GM12878 (cell line): ENCODE measurements around the gene ZFP64. TPM values are rescaled to one million over a fixed set of nuclear protein-coding genes. Genes with fewer than 3 reads are reported as not detected.

Experiments used
- ATAC-seq: fragments of 200-7000 bp; cut with Tn5 transposase; 3 replicates; pipeline ENCODE4 v1.9.1; 2020; ENCODE audit warnings: mild to moderate bottlenecking, moderate library complexity
- BruUV-seq: library from RNA; stranded (reverse); fragments of 400-500 nt; replicated peaks from 2 replicates; lab custom pipeline; 2021; lab: Mats Ljungman, UMichigan
- CTCF ChIA-PET: fragments of 300-600 bp; sonication (Branson Sonifier 250); formaldehyde crosslinking; extraction: SDS; loops from one replicate; lab custom pipeline; 2021; ENCODE audit warnings: inconsistent platforms; lab: Yijun Ruan, JAX
- POLR2A ChIA-PET: fragments of 350-600 bp; formaldehyde crosslinking; extraction: SDS; loops from one replicate; lab custom pipeline; 2021; ENCODE audit warnings: inconsistent platforms; lab: Charles Lee
- RAD21 ChIA-PET: fragments of 300-600 bp; sonication (Branson Sonifier 250); formaldehyde crosslinking; loops from one replicate; lab custom pipeline; 2023; ENCODE audit warnings: antibody characterized with exemption; ENCODE audit not compliant: unreplicated experiment; lab: Charles Lee
- SMC1A ChIA-PET: fragments of 300-600 bp; sonication (Branson Sonifier 250); formaldehyde crosslinking; loops from one replicate; lab custom pipeline; 2023; ENCODE audit not compliant: unreplicated experiment, uncharacterized antibody; lab: Charles Lee
- DNase-seq: peaks from one replicate; pipeline ENCODE4 v3.0.0-alpha.2; 2011; ENCODE audit warnings: low read depth, low spot score
- FAIRE-seq: peaks from 3 replicates; lab custom pipeline; 2011; peaks lifted over from hg19 to GRCh38; lab: Jason Lieb, UNC
- H2AFZ ChIP-seq: 2 replicates; pipeline ENCODE4 v1.6.0; 2011; ENCODE audit warnings: low read depth, low read length, control low read depth; ENCODE audit not compliant: control insufficient read depth
- H3K27ac ChIP-seq: 2 replicates; pipeline ENCODE4 v1.5.1; 2011; ENCODE audit warnings: control low read depth; ENCODE audit not compliant: control insufficient read depth, insufficient read depth
- H3K27me3 ChIP-seq, 2 experiments: replicated peaks in 1 of 2; 2 replicates each; pipeline versions ENCODE4 v1.6.0 to v1.6.1; 2011; ENCODE audit warnings: low read length in 1 of 2; ENCODE audit not compliant: control insufficient read depth in 2 of 2, insufficient read depth in 2 of 2
- H3K36me3 ChIP-seq, 2 experiments: 2 replicates each; pipeline ENCODE4 v1.5.1; 2011; ENCODE audit warnings: low read length in 1 of 2; ENCODE audit not compliant: control insufficient read depth in 2 of 2, insufficient read depth in 2 of 2
- H3K4me1 ChIP-seq: 2 replicates; pipeline ENCODE4 v1.6.1; 2011; ENCODE audit warnings: mild to moderate bottlenecking, low read length, moderate library complexity, mixed read lengths; ENCODE audit not compliant: control insufficient read depth, insufficient read depth
- H3K4me2 ChIP-seq: 2 replicates; pipeline ENCODE4 v1.6.0; 2011; ENCODE audit warnings: control low read depth; ENCODE audit not compliant: control insufficient read depth, insufficient read depth
- H3K4me3 ChIP-seq: fragments of 200-600 bp; sonication (generic); 2 replicates; pipeline ENCODE4 v1.5.1; 2016
- H3K79me2 ChIP-seq: 2 replicates; pipeline ENCODE4 v1.6.0; 2011; ENCODE audit warnings: low read length; ENCODE audit not compliant: control insufficient read depth, insufficient read depth
- H3K9ac ChIP-seq: 2 replicates; pipeline ENCODE4 v1.8.0; 2011; ENCODE audit warnings: low read length, control low read depth, mixed read lengths; ENCODE audit not compliant: control insufficient read depth, insufficient read depth
- H3K9me3 ChIP-seq: replicated peaks from 3 replicates; pipeline ENCODE4 v1.5.1; 2011; ENCODE audit warnings: mild to moderate bottlenecking, low read length; ENCODE audit not compliant: control insufficient read depth, insufficient read depth
- H4K20me1 ChIP-seq: 2 replicates; pipeline ENCODE4 v1.6.0; 2011; ENCODE audit not compliant: control insufficient read depth, insufficient read depth
- DPF2 ChIP-seq: fragments of 450-650 bp; IDR thresholded peaks from 2 replicates; pipeline ENCODE4 v1.6.1; 2017; ENCODE audit warnings: mild to moderate bottlenecking
- EED ChIP-seq: sonication (generic); IDR thresholded peaks from 2 replicates; pipeline ENCODE4 v1.6.1; 2016; ENCODE audit warnings: antibody characterized with exemption, low read depth
- IRF3 ChIP-seq: fragments of 450-650 bp; IDR thresholded peaks from 2 replicates; pipeline ENCODE4 v1.6.1; 2014; ENCODE audit warnings: mild to moderate bottlenecking
- MXI1 ChIP-seq: fragments of 150-350 bp; IDR thresholded peaks from 2 replicates; pipeline ENCODE4 v1.6.1; 2011; ENCODE audit warnings: low read depth, mild to moderate bottlenecking, inconsistent platforms, low read length, improper control_type of control experiment
- NR2F1 ChIP-seq: fragments of 450-650 bp; conservative IDR thresholded peaks from 2 replicates; pipeline ENCODE4 v1.6.1; 2017; ENCODE audit warnings: mild to moderate bottlenecking
- SP1 ChIP-seq: IDR thresholded peaks from one replicate; pipeline ENCODE4 v1.6.1; 2011; ENCODE audit warnings: low read depth, low read length
- STAT3 ChIP-seq: IDR thresholded peaks from 2 replicates; pipeline ENCODE4 v1.6.1; 2011; ENCODE audit warnings: low read depth, low read length, improper control_type of control experiment
- TBL1XR1 ChIP-seq: IDR thresholded peaks from 2 replicates; pipeline ENCODE4 v1.6.1; 2012; ENCODE audit warnings: low read depth, low read length, improper control_type of control experiment
- ZNF217 ChIP-seq: fragments of 450-650 bp; IDR thresholded peaks from 2 replicates; pipeline ENCODE4 v1.6.1; 2017; ENCODE audit warnings: antibody characterized with exemption, mild to moderate bottlenecking
- ZNF622 ChIP-seq: fragments of 450-650 bp; IDR thresholded peaks from 2 replicates; pipeline ENCODE4 v1.6.1; 2017; ENCODE audit warnings: mild to moderate bottlenecking, inconsistent platforms
- WGBS: methylation state at CpG from one replicate; pipeline ENCODE4 v1.1.6; 2016; ENCODE audit warnings: low lambda C conversion rate; ENCODE audit not compliant: insufficient replicate concordance, insufficient coverage; ENCODE audit errors: missing lambda C conversion rate; 5-methylcytosine and 5-hydroxymethylcytosine counted together
- in situ Hi-C: fragments of 300-500 bp; cut with MboI; formaldehyde crosslinking; loops from 9 replicates; pipeline ENCODE4 v1.14.3; 2018; ENCODE audit warnings: mixed read lengths
- intact Hi-C: fragments of 100-400 bp; cut with micrococcal nuclease; formaldehyde crosslinking; loops from one replicate; pipeline ENCODE4 v1.14.2; 2022; ENCODE audit not compliant: unreplicated experiment
- polyA plus RNA-seq, 11 experiments: library from polyadenylated mRNA; depleted of rRNA in 4 of 11; unstranded in 6 of 11; stranded (reverse) in 5 of 11; fragments of >200 nt; fragmentation: Nextera tagmentation in 4 of 11; fragmentation: Illumina TruSeq in 1 of 11; extraction: Ambion mirVana in 4 of 11; extraction: Trizol in 1 of 11; gene quantifications; 1 replicate in 1 of 11; 2 replicates in 10 of 11; pipeline versions ENCODE4 v1.2.1 to v1.2.3, GENCODE V29; 2011 to 2016; ENCODE audit warnings: inconsistent platforms in 2 of 11, missing spikeins in 2 of 11, low read depth in 1 of 11
- total RNA-seq, 4 experiments: library from RNA; depleted of rRNA in 3 of 4; stranded (reverse); fragments of >200 nt in 3 of 4; fragmentation: Illumina TruSeq in 1 of 4; extraction: Trizol in 1 of 4; gene quantifications; 2 replicates each; pipeline versions ENCODE4 v1.2.1 to v1.2.3, GENCODE V29; 2013 to 2021
- TF ChIP-seq, protein P1 (sequence below): IDR thresholded peaks from 2 replicates; pipeline ENCODE4 v1.6.1; 2012; ENCODE audit warnings: improper control_type of control experiment, low read depth, low read length; ENCODE audit not compliant: insufficient replicate concordance
- TF ChIP-seq, protein P2 (sequence below): fragments of 450-650 bp; IDR thresholded peaks from 2 replicates; pipeline ENCODE4 v1.6.1; 2017; ENCODE audit warnings: low read depth, mild to moderate bottlenecking, moderate library complexity

The ZFP64 gene
- total and polyA plus RNA-seq, 10 of the 15 experiments (the other 5 are each of a cell fraction or from before 2014, with no cell fraction given): 2.3 to 21.8 (median 11.8) TPM

DNA sequence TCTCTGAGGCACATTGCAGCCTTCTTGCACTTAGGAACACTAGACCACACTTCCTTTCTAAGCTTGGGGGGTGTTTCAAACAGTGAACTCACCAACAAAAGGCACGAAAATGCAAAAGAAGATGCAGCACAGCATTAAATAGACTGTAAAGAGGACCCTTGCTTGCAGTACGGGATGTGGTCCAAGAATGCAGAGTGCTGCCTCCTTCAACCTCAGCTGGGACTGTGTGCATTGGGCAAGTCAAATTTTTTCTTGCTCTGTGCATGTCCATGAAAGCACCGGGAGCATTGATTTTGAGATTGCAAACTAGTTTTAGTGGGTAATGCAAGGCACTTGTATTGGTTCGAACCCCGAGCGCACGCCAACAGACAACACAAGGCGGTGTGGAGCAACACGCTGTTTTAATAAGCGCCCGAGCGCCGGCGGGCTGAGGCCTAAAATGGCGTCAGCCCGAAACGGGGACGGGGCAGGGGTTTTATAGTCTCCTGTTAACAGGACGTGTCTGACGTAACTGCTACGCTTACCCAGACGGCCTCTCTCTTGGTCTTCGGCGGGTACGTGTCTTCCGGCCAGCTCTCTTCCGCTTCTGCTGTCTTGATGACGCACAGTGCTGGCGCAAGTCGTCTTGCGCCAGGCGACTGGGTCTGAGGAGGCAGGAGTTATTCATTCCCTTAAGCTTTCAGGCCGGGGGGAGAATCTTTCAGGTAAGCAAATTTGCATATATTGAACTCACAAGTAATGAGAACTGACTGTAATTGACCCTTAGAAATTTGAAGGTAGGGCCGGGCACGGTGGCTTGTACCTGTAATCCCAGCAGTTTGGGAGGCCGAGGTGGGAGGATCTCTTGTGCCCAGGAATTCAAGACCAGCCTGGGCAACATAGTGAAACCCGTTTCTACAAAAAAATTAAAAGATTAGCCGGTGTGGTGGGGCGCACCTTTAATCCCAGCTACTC, 18.7 kb upstream of the ZFP64 start:
- RAD21 ChIA-PET: interaction anchor here (0.9 kb wide), 1 partner anchor 15 kb away, joined by 4 read pairs; no protein-coding TSS in a partner anchor
- ATAC-seq: no peak
- WGBS: 83% methylated on average over 38 of the region's 39 CpGs
- POLR2A ChIA-PET: no interaction called here
- in situ Hi-C loops: no loop called here
- BruUV-seq: no TSS peak
- H3K27me3 ChIP-seq: no peaks in the 10 kb centered on the region
- H3K4me1 ChIP-seq: no peaks in the 10 kb centered on the region
- H4K20me1 ChIP-seq: no peaks in the 10 kb centered on the region
- no peak for DNase-seq
- no peak overlapping the region for H3K4me2 ChIP-seq
- no peaks in the 10 kb centered on the region for H3K79me2 ChIP-seq
- H3K9me3 ChIP-seq: no peaks in the 10 kb centered on the region; the same call in 1 of the 3 replicates
- no peak for FAIRE-seq
- no peak overlapping the region for H2AFZ ChIP-seq
- no peak overlapping the region for H3K9ac ChIP-seq
- TF ChIP-seq, protein P1, sequence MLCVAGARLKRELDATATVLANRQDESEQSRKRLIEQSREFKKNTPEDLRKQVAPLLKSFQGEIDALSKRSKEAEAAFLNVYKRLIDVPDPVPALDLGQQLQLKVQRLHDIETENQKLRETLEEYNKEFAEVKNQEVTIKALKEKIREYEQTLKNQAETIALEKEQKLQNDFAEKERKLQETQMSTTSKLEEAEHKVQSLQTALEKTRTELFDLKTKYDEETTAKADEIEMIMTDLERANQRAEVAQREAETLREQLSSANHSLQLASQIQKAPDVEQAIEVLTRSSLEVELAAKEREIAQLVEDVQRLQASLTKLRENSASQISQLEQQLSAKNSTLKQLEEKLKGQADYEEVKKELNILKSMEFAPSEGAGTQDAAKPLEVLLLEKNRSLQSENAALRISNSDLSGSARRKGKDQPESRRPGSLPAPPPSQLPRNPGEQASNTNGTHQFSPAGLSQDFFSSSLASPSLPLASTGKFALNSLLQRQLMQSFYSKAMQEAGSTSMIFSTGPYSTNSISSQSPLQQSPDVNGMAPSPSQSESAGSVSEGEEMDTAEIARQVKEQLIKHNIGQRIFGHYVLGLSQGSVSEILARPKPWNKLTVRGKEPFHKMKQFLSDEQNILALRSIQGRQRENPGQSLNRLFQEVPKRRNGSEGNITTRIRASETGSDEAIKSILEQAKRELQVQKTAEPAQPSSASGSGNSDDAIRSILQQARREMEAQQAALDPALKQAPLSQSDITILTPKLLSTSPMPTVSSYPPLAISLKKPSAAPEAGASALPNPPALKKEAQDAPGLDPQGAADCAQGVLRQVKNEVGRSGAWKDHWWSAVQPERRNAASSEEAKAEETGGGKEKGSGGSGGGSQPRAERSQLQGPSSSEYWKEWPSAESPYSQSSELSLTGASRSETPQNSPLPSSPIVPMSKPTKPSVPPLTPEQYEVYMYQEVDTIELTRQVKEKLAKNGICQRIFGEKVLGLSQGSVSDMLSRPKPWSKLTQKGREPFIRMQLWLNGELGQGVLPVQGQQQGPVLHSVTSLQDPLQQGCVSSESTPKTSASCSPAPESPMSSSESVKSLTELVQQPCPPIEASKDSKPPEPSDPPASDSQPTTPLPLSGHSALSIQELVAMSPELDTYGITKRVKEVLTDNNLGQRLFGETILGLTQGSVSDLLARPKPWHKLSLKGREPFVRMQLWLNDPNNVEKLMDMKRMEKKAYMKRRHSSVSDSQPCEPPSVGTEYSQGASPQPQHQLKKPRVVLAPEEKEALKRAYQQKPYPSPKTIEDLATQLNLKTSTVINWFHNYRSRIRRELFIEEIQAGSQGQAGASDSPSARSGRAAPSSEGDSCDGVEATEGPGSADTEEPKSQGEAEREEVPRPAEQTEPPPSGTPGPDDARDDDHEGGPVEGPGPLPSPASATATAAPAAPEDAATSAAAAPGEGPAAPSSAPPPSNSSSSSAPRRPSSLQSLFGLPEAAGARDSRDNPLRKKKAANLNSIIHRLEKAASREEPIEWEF: no peak
- no peak for TF ChIP-seq SP1
- no peak for TF ChIP-seq TBL1XR1
- TF ChIP-seq EED: no peak
- TF ChIP-seq NR2F1: no peak
- TF ChIP-seq ZNF622: no peak
- TF ChIP-seq STAT3: no peak
- TF ChIP-seq ZNF217: no peak
- TF ChIP-seq DPF2: no peak
- TF ChIP-seq, protein P2, sequence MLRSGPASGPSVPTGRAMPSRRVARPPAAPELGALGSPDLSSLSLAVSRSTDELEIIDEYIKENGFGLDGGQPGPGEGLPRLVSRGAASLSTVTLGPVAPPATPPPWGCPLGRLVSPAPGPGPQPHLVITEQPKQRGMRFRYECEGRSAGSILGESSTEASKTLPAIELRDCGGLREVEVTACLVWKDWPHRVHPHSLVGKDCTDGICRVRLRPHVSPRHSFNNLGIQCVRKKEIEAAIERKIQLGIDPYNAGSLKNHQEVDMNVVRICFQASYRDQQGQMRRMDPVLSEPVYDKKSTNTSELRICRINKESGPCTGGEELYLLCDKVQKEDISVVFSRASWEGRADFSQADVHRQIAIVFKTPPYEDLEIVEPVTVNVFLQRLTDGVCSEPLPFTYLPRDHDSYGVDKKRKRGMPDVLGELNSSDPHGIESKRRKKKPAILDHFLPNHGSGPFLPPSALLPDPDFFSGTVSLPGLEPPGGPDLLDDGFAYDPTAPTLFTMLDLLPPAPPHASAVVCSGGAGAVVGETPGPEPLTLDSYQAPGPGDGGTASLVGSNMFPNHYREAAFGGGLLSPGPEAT: no peak
- TF ChIP-seq IRF3: no peak
- no peak for TF ChIP-seq MXI1
- SMC1A ChIA-PET: no interaction called here
- H3K36me3 ChIP-seq: no peaks in the 10 kb centered on the region
- CTCF ChIA-PET: interaction anchor here (0.7 to 1.3 kb wide), 2 partner anchors 13 to 45 kb away, joined by 3 to 4 read pairs; no protein-coding TSS in a partner anchor
- no peak overlapping the region for H3K27ac ChIP-seq
- no peak overlapping the region for H3K4me3 ChIP-seq
- intact Hi-C loops: no loop called here
